Inferior parietal cortex (tissue), 1 donor: ENCODE measurements around the gene MAP3K15.

Experiments used
- DNase-seq: peaks from one replicate; pipeline ENCODE4 v3.0.0-alpha.2; 2016; ENCODE audit errors: extremely low spot score

MAP3K15 gene

DNA sequence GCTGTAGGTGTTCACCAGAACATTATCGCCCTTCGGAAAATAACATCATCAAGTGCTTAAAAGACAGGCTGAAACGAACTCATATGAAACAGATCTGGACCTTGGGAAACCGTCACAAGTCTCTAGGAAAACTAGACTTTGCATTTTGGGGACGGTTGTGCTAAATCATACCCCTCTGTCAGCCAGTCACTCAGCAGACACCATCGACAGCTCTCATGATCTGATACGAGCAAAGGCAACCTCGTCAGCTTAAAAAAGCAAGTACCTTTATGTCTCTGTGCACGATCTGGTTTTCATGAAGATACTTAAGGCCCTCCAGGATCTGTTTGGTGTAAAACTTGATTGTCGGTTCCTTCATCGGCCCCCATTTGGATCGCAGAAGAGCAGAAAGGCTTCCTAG, 123.2 kb downstream of the MAP3K15 start:
- DNase-seq, result no peak

DNA sequence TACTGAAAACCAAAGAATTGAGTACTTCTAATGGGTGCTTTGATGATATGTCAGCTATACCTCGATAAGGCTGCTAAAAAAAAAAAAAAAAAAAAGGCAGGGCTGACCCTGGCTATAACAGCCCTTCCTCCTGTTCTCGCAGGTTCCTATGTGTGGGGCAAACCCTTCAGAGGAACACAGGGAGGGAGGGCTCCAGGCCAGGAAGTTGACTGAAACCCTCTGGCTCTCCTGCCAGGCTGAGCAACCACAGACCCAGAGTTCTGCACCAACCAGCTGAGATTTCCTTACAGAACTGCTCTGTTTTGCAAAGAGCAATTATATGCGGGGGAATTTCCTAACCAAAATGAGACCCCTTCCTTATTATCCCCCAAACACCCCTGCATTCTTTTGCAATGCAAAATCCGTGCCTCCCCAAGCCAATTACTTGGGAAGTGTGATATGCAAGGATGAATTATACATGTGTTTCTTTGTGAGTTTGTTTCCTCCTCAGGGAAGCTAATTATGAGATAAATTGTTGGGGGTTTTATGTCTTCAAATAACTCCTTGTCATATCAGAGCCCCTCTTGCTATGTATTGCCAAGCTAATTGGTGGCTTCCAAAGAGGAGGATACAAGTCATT, 126.0 kb downstream of the MAP3K15 start:
- no peak for DNase-seq

DNA sequence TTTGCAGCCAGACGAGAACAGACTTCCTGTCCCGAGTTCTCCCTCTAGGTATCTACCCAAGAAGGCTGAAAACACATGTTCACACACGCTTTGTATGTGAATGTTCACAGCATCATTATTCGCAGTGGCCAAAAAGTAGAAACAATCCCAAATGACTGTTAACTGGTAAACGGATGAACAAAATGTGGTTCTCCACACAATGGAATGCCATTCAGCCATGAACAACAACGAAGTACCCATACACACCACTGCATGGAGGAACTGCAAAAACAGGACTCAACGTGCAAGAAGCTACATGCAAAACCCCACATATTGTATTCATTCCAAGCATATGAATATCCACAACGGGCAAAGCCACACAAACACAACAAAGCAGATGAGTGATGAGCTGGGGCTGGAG, 126.6 kb downstream of the MAP3K15 start:
- DNase-seq, result no peak

- DNase-seq, result no peak
These were observed 127.1 kb downstream of the MAP3K15 start for GRCh38 chrX:19388064-19388679.

DNA sequence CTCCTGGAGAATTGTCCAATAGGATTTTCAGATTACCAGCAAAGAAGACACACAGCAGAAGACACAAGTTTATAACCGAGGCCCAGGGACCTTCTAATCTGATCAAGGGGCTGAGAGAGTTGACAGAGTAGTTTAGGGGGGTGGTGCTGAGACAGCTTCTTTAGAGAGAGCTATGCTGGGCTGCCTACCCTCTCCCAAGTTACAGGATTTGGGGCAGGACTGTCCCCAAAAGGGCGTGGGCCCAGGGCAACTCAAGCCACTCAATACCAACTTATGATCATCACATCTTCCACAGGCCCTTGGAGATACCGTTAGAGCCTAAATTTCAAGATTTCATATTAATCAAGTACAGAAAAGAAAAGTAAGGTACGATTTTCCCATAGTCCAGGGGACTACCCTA, 128.6 kb downstream of the MAP3K15 start:
- no peak for DNase-seq

DNA sequence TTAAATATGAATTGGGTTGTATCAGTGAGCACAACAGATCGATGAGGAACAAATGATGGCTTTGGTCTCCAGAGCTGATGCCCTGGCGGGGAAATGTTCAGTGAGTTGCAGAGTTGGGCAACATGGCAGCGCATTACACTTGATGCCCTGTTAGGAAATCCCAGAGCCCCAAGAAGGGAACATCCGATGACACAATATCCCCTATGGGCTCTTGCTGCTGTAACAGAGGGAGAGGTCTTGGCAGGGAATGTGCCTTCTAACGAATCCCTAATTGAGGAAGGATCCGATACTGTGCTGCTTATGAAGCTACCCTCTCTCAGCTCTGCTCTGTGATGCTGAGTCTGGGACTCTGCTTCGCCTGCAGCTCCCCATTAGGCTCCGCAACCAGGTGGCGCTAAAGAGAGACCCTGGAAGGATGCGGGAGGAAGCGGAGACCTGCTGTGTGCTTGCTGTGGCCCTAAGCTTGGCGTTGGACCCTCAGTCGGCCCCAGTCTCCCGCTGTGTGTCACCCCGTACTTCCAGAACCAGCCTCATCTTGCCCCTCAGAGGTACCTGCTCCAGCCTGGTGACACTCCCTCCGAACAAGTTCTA, 132.7 kb downstream of the MAP3K15 start:
- DNase-seq, result peak; percentile 38

GRCh38 chrX:19381326-19381725, 134.0 kb downstream of the MAP3K15 start:
- DNase-seq, result no peak

DNA sequence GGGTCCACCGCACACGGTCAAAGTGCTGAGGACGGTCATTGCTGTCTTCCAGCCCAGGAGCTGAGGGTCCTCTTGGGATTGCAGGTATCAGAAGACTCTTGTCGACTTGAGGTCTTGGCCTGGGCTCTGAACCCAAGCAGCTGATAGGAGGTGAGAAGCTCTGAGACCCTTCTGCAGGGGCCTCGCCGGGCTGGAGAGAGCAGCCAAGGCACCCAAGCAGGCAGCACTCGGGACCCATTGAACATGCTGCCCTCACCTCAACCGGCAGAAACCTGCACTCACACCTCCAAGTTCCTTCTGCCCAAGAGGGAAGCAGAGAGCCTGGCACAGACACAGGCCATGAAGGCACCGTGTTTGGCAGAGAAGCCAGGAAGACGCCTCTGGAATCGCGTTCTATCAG, 137.5 kb downstream of the MAP3K15 start:
- no peak for DNase-seq

DNA sequence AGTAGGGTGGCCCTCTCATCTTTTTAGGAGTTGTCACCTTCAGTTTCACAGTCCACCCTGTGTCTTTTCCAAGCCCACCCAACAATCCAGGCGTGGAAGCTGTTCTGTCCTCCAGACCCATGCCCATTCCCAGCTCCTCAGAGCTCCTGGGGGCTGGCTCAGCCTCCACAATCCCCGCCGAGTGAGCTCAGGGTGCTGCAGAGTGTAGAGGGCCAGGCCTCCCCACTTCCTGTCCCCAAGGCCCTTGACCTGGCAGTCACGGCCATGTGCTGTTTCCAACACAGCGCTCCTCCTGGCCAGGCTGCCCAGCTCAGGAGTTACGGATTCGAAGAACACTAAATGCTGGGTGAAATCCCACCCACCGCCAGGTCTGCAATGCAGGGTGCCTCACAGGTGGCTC, 139.8 kb downstream of the MAP3K15 start:
- no peak for DNase-seq

- DNase-seq, result no peak
These were observed 141.9 kb downstream of the MAP3K15 start for GRCh38 chrX:19373351-19373891.

DNA sequence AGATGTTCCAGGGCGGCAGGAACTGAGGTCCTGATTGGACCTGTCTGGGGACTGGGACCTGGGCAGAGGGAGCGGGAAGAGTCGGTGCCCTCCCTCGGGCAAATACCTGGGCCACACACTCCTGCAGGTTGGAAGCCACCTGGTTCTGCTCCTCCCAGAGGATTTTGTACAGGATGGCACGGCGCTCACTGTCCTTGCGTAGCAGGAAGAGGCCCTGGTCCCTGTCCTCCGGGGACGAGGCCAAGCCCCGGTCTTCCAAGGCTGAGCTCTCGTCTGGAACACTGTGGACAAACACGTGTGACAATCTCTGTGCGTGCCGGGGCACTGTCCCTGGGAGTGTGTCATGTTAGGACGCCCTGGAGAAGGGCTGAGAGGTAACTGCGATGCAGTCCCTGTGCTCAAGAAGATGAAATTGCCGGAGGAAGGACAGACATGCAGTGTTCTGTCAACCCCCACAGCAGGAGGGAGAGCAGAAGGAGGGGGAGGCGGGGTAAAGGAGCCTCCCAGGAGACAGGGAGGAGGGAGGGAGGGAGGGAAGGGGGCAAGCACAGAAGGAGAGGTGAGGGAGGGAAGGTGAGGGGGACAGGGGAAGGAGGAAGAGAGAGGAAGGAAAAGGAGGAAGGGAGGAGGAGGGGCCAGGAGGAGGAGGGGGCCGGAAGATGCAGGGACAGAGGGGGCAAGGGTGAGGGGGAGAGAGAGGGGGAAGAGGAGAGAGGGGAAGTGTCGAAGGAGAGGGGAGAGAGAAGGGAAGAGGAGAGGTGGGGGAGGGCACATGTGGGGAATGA, 142.6 kb downstream of the MAP3K15 start:
- DNase-seq, result no peak

- peak; percentile 54 for DNase-seq
These were observed 143.2 kb downstream of the MAP3K15 start for GRCh38 chrX:19372170-19372546.

- no peak for DNase-seq
These were observed 145.2 kb downstream of the MAP3K15 start for GRCh38 chrX:19370061-19370460.

DNA sequence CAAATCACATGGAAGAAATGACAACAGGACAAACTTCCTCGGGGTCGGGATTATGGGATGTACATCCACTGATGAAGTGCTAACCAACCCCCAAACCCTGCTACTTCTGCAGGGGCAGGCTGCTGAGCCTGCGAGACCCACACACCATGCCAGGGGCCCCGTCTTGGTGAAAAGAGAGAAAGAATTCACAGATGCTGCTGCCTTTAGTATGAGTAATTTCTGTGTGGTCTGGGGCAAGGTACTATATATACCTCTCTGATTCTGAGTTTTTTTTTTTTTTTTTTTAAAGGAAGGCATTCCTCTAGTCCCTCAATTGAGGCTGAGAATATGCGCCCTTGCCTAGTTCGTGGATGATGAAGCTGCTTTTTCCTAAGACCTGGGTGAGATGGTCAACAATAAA, 146.7 kb downstream of the MAP3K15 start:
- DNase-seq, result no peak

GRCh38 chrX:19361701-19362100, 153.6 kb downstream of the MAP3K15 start:
- DNase-seq, result no peak

DNA sequence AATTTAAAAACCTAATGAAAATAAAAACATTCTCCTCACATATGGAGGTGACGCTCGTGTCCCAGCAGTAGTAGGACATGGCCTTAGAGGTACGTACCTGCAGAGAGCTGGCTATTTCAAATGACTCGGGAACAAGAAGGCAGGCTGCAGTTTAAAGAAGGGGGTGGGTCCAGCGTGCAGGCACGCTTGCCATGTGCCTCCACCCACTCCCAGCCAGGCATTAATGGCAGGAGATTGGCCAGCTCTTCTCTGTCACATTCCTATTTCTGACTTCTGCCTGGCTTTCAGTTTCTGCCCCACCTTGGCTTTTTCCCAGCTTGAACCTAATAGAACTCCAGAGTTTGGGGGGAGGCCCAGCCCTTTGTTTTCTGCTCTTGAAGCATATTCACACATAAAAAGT, 154.4 kb downstream of the MAP3K15 start:
- DNase-seq, result no peak

GRCh38 chrX:19358521-19358920, 156.8 kb downstream of the MAP3K15 start:
- DNase-seq, result no peak

DNA sequence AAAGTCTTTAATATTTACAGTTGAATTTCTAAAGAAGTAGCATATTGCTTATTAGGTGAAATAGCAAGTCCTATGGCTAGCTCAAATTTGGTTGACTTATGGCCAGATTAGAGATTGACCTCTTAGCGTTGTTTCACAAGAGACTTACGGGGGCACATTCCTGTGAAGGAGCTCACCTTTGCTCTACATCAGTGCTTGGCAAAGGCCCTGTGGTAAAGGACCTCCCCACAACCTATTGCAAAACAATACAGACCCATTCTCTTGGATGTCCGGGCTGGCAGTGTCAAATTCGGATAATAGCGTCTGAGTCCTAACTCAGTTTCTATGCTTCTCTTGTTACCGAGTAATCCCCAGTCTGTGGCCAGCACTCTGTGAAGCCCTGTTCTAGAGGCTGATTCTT, 160.7 kb downstream of the MAP3K15 start:
- no peak for DNase-seq

DNA sequence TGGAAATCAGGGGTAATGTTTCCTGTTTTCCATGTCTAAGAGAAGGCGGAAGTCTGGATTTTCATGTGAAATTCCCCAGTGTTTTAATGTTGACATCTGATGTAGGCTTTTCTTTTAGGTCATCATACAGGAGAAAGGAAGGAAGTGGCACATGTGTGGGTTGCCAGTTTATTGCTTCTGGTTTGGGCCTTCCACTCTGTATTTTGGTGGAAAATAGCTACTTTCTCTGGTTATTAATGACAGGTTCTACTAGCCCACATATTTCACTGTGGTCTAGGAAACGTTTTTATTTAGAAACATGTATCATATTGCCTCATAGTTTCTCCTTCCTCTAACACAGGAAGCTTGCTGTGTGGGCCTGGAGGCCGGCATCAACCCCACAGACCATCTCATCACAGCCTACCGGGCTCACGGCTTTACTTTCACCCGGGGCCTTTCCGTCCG, 164.3 kb downstream of the MAP3K15 start:
- DNase-seq, result no peak

GRCh38 chrX:19349264-19349663, 166.0 kb downstream of the MAP3K15 start:
- DNase-seq, result no peak

DNA sequence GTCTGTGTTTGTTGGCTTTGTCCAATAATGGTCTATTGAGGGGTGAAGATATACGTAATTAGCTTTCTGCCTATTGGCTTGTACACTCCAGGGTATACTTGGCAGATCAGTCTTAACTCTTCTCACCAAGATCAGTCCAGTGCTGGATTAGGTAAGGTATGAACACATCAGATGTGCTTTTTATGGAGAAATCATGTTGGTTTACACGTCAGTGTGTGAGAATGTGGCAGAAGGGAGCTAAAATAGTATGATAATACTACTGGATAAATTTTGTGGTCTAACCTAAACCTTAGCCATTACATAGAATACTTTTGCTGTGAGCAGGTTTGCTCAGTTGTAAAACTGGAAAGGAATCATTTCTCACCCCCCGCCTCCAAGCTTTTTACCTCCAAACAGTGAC, 167.4 kb downstream of the MAP3K15 start:
- no peak for DNase-seq

DNA sequence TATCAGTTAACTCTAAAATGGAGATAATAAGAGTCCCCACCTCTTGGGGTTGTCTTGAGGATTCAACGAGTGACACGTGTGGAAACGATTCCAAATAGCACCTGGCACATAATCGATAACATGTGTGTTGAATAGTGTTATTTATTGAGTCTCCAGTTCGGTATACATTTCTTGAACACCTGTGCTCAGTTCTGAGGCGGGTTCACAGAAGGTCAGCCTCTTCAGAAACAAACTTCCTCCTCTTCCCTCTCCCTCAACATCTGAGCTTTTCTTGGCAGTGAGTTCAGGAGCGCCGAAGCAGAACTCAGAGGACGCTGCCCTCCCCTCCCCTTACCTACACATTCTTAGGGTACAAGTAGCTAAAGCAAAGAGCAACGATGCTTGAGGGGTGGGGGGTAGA, 170.6 kb downstream of the MAP3K15 start:
- DNase-seq, result no peak
